Stimulated activated CD8-positive, alpha-beta memory T cell treated with anti-CD3 and anti-CD28 coated beads, Interleukin-7, amount 100 ng/mL, for 4 hours (primary cell): ENCODE data around the gene ADGB.
"Not testable (repeated sequence)": the region's sequence is repeated elsewhere in the genome, so short reads cannot be mapped to it uniquely, and the experiment has no call there.

Experiments
- DNase-seq, 2 donors: peaks; one replicate each; pipeline ENCODE4 v3.0.0-alpha.2; 2020; ENCODE audit warnings: low read depth in 2 of 2

ADGB gene

DNA sequence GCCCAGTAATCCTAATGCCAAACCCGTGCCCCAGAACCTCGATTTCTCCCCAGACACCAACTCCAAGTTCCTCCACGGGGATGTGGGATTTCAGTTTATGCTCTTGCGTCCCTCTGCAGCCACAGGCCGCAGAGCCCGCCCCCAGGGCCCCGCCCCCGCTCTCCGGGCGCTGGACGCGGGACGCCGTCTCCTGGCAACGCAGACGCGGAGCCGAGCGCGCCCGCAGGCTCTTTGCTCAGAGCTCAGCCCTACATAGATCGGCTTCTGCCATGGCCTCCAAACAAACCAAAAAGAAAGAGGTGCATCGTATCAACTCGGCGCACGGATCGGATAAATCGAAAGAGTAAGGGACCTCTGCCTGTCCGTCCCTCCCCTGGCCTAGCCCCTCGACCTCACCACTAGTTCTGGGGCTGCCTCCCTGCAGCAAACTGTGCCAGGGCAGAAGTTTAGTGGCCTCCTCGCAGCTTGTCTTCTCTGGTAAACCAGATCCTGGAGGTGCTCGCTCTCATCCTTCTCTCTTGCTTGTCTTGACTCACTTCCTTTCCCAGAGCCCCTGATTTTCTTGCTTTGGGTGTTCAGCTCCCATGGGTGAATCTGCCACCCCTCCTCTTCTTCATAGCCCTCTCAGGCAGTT lies at the start of gene ADGB:
Gene ADGB, plus strand, starts transcription at position 201 of the 634 bp plus-strand sequence. Its CDS starts 69 bp downstream, at position 270.
- DNase-seq: no peak

DNA sequence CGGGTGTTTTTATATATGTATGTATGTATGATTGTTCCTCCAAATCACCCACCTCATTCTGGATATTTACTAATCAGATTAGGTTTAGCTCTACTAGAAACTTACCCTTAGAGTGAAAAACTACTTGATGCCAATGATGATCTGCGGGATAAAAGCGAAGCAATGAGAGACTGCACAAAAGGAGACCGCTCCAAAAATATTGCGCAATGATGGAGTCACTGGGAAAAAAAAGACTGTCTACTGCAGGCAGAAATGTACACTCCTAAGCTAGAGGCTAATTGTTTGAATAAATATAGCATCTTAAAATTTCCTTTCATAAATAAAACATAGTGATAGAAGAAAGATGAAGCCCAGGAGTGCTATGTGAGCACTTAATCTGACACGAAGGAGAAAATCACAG lies 47.9 kb upstream of the ADGB start:
- DNase-seq: no peak

DNA sequence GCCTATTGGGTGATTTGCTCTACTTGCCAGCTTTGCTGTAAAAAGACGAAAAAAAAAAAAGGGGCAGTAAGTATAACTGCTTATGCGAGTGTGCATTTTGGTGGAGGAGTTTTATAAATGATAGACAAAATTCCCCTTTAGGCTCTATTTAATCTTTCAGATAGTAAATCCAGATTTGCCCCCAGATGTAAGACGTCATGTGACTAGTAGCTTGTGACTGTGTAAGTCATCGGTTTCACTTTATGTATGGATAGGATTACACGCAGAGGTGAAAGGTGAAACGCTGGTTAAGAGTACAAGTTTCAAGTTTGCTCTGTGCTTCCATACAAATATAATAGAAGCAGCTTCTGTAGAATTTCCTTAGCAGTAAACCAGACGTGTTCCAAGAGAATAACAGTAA lies 47.2 kb upstream of the ADGB start:
- DNase-seq: no peak

DNA sequence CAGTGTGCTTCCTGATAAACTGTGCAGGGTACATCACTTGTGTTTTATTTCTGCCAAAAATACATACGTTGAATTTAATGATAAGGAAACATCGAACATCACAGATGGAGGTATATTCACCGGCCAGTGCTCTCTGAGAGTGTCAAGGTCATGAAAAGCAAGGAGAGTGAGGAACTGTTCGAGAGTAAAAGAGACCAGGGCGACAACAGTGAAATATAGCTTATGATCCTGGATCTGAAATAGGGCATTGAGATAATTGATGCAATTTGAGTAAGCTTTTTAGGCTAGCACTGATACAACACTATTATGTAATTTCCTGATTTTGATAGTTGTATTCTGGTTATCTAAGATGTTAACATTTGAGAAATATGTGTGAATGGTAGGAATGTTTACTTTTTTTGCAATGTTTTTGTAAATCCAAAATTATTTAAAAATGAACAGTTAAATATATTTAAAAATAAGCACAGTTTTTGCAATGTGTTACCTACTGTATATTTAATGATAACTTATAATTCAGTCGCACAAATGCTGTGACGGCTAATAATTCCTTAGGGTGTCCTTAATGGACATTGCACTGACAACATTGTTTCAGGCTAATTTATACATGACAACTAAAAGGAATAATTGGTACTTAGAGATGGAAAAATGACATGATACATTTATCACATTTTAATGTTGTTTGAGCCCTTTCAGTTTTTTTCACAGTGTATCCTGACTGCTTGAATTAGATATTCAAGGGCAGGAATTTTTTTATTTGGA lies 45.2 kb upstream of the ADGB start:
- DNase-seq: no peak

DNA sequence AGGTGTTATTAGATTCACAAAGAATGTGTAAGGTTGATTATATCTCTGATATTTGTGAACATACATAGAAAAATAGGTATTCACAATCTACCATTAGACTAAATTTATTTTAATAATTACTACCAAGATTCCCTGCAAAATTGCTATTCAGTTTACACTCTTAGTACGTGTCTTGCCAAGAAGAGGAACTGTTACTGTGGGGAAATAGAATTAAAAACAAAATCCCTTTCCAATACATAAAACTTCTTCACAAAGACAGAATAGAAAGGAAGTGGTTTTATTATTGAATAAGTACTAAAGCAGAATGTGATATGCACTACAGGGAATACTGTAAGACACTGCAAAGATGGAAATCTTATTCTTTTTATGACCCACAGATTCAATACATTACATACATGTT lies 38.2 kb upstream of the ADGB start:
- no peak for DNase-seq

DNA sequence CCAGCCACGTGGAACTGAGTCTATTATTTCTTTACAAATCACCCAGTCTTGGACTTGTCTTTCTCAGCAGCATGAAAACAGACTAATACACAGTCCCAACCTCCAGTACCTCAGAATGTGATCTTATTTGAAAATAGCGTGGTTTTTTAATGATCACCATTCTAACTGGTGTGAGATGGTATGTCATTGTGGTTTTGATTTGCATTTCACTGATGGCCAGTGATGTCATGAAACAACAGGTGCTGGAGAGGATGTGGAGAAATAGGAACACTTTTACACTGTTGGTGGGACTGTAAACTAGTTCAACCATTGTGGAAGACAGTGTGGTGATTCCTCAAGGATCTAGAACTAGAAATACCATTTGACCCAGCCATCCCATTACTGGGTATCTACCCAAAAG lies 32.1 kb upstream of the ADGB start:
- not testable (repeated sequence) for DNase-seq

DNA sequence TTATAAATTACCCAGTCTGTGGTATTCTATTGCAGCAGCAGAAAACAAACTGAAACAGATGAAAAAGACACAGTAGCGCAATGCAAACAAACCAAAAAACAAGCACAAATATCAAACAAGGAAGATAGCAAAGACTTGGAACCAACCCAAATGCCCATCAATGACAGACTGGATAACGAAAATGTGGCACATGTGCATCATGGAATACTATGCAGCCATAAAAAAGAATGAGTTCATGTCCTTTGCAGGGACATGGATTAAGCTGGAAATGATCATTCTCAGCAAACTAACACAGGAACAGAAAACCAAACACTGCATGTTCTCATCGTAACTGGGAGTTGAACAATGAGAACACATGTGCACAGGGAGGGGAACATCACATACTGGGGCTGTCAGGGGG lies 30.2 kb upstream of the ADGB start:
- not testable (repeated sequence) for DNase-seq

DNA sequence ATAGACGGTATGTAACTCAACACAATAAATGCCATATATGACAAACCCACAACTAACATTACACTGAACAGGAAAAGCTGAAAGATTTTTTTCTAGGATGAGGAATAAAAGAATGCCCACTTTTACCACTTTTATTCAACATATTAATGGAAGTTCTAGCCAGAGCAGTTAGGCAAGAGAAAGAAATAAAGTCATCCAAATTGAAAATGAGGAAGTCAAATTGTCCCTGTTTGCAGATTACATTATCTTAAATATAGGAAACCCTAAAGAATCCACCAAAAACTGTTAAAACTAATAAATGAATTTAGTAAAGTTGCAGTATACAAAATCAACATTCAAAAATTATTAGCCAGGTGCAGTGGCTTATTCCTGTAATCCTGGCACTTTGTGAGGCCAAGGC lies 24.6 kb upstream of the ADGB start:
- DNase-seq: no peak

DNA sequence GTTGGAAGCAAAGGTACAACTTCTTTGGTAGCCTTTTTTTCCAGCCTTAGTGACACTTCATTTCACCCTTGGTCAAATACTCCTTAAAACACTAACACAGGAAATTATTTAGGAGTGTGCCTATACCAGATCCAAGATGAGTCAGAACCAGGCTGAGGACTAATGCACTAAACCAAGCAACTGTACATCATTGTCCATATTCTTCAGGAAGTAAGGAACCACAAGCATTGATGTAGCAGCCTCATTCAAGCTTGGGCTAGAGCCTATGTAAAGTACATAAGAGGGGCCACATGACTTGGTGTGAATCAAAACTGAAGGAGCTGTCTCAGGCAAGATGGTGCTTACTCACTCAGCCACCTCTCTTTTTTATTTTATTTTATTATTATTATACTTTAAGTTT lies 20.7 kb upstream of the ADGB start:
- DNase-seq: no peak

DNA sequence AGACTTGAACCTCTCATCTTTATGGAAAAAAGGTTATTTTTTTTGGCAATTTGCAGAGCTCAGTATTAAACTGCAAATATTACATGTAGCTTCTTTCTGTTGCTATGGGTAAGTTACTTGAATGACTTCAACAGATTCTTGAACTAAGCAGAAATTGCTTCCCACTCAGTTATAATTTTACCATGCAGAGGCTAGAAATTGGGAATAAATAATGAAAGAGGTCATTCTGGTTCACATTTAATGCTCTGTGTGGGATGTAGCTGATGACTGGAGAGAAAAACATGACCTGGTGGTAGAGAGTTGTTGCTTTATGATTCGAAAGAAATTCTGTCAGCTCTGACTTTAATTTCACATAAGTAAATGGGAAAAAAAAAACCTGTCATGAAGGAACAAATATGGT lies 16.8 kb upstream of the ADGB start:
- no peak for DNase-seq

DNA sequence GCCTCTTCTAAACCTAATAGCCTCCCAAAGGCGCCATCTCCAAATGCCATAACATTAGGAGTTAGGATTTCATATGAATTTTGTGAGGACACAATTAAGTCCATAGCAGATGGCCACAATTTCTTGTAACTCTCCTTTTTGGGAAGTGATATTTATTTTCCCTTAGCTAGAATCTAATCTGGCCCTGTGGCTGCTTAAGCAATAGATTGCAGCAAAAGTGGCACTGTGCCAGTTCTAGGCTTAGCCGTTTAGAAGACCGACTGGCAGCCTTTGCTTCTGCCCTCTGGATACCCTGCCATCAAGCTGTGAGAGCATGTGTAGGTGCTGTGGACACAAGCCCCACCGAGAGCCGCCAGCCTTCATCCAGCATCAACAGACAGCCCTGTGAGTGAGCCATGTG lies 15.9 kb upstream of the ADGB start:
- DNase-seq: no peak

DNA sequence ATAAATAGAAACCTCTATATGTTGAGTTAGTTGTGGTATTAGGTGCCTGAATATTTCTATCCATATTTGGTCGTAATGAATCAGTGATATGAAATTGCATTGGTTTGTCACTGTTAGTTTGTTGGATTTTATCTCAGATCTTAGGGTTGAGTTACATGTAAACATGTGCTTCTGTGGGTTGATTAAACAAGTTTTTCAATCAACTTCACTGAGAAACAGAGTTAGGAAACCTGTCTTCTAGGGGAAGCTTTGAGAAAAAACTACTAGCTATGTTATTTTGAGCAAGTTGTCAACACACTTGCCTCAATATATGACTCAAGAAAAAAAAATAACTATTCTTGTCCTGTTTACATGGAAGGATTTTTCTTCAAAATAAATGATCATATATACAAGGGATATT lies 14.8 kb upstream of the ADGB start:
- DNase-seq: no peak

DNA sequence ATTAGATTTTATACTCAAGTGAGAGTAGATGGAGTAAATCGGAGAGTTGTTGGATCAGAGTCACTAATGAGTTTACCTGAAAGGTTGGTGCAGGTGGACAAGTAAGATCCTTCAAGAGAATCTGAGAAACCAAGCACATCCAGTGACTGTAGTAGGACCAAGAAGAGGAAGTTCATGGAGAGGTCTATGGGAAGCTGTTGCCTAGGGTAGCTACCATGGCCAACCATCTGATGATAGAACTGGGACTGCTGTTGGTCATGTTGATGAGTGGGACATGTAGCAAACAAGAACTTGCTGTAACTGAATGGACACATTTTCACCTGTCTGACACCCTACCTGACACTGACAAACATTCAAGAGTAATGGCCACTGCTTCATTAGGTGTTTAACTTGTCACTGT lies 11.3 kb upstream of the ADGB start:
- DNase-seq: no peak

DNA sequence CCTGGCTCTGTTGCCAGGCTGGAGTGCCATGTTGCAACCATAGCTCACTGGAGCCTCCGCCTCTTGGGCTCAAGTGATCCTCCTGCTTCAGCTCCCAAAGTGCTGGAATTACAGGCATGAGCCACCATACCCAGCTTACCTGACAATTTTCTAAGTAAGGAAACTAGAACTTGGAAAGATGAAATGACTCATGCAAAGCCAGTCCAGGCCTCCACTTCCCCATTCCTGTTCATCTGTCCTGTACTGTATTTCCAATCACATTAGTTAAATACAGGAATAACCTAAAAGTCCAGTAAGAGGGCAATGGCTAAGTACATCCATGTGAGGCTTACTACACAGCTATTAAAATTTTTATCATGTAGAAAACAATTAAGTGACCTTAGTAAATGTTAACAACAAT lies 8.3 kb upstream of the ADGB start:
- DNase-seq: no peak

DNA sequence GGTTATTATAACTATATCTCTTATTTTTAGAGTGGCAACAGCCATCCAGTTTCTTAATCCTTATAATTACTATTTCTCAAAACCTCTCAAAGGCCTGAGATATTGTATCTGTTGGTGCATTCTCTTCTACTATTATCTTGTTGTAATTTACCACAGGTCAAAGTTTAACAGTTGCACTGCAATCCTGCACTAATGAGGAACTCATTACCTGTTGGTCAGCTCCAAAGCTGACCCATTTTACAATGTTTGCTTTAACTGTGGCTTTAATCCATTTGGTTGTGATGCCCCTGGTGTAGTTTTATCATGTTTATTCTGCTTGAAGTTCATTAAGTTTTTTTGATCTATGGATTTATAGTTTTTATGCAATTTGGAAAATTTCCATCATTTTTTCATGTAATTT lies 6.3 kb upstream of the ADGB start:
- no peak for DNase-seq

DNA sequence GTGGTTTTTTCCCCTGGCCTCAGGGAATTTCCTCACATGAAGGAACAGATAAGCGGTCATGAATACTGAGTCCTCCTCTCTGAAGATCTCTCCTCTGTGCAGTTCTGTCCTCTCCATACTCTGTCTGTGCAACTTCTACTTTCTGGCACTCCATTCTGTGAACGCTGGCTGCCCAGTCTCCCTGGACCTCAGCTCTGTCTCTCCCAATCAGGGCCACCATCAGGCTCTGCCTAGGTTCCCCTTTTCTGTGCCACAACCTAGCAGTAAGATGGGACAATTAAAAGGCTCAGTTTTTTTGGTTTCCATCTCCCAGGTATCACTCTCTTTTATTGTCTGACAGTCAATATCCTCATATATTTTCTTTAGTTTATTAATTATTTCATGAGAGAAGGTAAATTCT lies 4.8 kb upstream of the ADGB start:
- no peak for DNase-seq

DNA sequence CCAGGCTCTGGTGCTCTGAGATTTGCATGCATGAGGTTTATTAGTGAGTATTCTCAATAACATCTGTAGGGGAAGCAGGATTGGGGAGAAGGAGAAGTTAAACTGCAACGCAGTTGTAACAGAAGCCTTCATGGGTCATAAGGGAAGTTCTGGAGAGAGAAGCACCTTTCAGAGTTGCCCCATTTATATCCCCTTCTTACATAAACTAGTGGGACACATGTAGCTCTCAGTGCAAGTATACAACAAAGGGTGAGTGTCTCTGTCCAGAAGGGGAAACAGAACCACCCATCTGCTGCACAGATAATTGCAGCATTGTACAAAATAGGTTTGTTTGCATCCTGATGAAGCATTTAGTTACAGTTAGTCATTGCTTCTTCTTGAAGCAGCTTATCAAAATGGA lies 4.3 kb upstream of the ADGB start:
- no peak for DNase-seq

DNA sequence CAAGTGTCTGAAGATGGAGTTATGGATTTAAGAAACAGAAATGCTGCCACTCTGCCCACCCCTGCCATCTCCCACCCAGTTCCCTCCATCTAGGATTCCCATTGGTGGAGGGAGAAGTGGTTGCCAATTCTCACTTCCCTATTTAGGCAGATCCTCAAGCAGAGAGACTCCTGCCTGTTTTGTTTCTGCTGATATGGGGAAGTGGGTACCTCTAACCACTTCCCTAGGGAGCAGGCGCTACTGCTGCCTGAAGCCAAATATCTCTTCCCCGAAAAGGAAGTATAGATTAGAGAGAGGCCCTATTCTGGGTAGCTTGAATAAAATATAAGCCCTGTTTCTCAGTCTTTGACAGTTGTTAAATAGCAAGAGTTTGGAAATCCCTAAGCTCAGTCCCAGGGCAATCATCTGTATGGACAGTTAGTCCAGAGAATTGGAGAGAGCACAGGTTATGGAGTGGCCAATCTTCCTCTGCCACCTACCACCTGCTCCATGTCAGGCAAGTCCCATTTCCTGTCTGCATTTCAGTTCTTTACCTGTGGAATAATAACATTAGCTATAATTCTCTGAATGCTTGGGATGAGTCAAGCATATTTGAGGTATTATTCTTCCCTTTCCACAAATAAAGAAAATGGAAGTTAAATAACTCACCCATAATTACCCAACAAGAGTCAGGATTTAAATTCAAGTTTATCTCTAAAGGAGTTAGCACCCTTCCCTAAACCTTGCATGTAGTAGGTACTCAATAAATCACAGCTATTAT lies 2.6 kb upstream of the ADGB start:
- no peak for DNase-seq

DNA sequence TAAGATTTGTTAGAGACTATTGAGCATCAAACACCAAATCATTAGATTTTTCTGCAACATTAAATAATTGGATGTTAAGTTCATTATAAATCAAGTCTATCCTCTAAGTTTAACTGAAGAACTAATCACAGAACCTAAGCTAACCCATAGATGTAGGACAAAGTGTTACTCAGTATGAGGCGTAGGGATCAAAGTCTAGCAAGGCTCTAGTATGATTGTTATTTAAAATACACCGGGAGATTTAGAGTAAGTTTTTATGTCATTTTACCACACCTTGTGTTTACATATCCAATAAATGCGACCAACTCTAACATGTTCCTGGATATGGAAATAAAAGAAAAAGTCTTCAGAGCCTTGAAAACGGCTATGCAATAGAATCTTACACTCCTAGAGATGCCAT lies 2.6 kb downstream of the ADGB start:
- DNase-seq: no peak

DNA sequence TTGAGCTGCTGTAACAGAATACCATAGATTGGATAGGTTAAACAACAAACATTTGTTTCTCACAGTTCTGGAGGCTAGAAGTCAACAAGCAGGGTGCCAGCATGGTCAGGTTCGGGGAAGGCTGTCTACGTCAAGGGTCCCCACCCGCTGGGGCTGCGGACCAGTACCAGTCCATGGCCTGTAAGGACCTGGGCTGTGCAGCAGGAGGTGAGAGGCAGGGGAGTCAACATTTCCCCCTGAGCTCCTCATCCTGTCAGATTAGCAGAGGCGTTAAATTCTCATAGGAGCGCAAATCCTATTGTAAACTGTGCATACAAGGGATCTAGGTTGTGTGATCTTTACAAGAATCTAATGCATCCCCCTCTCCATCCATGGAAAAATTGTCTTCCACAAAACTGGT lies 3.8 kb downstream of the ADGB start:
- no peak for DNase-seq

DNA sequence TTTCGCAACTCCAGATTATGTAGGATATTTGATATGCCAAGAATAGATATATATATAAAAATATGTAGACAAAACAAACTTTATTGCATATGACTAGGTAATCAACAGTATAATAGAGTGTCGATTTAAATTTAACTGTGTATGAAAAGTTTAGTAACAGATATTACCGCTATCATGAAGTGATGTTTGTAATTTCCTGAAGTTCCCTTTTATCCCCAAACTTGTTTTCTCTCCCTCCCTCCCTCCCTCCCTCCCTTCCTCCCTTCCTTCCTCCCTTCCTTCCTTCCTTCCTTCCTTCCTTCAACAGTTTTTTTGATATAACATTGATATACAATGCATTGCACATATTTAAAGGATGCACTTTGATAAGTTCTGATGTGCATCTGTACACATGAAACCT lies 15.2 kb downstream of the ADGB start:
- DNase-seq: no peak

DNA sequence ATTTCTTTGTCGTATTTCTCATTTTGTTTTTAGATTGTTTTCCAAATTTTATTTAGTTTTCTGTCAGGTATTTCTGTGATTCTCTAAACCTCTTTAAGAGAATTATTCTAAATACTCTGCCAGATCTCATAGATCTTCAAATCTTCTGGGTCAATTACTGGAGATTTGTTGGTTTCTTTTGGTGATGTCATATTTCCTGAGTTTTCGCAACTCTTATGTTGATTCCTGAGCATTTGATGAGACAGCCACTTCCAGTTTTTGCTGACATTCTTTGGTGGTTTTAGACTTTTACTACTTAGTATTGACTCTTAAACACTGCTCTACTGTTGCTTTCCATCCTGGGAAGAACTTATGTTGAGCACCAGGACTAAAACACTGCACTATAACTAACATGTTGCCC lies 21.9 kb downstream of the ADGB start:
- no peak for DNase-seq

DNA sequence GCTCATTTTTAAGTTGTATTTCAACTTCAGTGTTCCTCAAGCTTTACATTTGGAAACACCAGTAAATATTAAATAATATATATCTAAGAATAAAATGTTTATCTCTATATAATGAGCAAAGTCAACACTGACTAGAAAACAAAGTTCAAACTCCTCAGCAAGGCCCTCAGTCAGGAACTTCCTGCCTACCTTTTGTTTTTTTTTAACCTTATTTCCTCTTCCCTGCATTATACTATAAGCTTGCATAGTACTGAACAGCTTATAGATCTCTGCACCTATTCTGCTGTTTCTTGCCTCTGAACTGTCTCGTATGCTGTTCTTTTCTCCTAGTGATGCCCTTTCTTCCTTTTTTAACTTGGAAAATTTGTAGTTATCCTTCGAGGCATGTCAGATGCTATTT lies 29.6 kb downstream of the ADGB start:
- DNase-seq: no peak
